KOPT-K1 (cell line): ENCODE data around the gene PICALM.
A peak's percentile ranks its signal among the peaks of the same experiment; 100 is the strongest.
"Not testable (repeated sequence)": the region's sequence is repeated elsewhere in the genome, so short reads cannot be mapped to it uniquely, and the experiment has no call there.

ENCODE experiments used
- H3K27ac ChIP-seq: fragments of 200-600 bp; sonication (generic); 2 replicates; pipeline ENCODE4 v1.5.1; 2016; ENCODE audit warnings: antibody characterized with exemption, mild to moderate bottlenecking, low read depth, low read length; ENCODE audit not compliant: poor library complexity, severe bottlenecking
- H3K36me3 ChIP-seq: fragments of 200-600 bp; sonication (generic); 2 replicates; pipeline ENCODE4 v1.5.1; 2017; ENCODE audit warnings: antibody characterized with exemption, mild to moderate bottlenecking, low read length, moderate library complexity; ENCODE audit not compliant: insufficient read depth
- H3K9me3 ChIP-seq: fragments of 200-600 bp; sonication (generic); 2 replicates; pipeline ENCODE4 v1.5.1; 2017; ENCODE audit warnings: antibody characterized with exemption, low read length, mild to moderate bottlenecking; ENCODE audit not compliant: insufficient read depth, poor library complexity, severe bottlenecking

PICALM gene

GRCh38 chr11:86097980-86098379 is 29.1 kb upstream of the PICALM start:
- Histone ChIP-seq H3K9me3 (no peaks in the 10 kb centered on the region), H3K27ac (no peak overlapping the region), H3K36me3 (no peaks in the 10 kb centered on the region)

- H3K36me3 ChIP-seq, result no peaks in the 10 kb centered on the region
- H3K27ac ChIP-seq, result no peak overlapping the region
- H3K9me3 ChIP-seq, result no peaks in the 10 kb centered on the region
Measured at GRCh38 chr11:86091566-86091965, 22.7 kb upstream of the PICALM start.

- Histone ChIP-seq H3K27ac (no peak overlapping the region), H3K9me3 (no peaks in the 10 kb centered on the region), H3K36me3 (no peaks in the 10 kb centered on the region)
Measured at GRCh38 chr11:86091086-86091485, 22.2 kb upstream of the PICALM start.

GRCh38 chr11:86089659-86090058 is 20.8 kb upstream of the PICALM start:
- Histone ChIP-seq H3K36me3 (no peaks in the 10 kb centered on the region), H3K9me3 (no peaks in the 10 kb centered on the region), H3K27ac (no peak overlapping the region)

GRCh38 chr11:86087688-86088087 is 18.8 kb upstream of the PICALM start:
- H3K9me3 ChIP-seq, H3K36me3 ChIP-seq, H3K27ac ChIP-seq: not testable (repeated sequence)

- Histone ChIP-seq H3K27ac (no peak overlapping the region), H3K9me3 (no peaks in the 10 kb centered on the region), H3K36me3 (no peaks in the 10 kb centered on the region)
Measured at GRCh38 chr11:86087256-86087655, 18.4 kb upstream of the PICALM start.

- no peaks in the 10 kb centered on the region for H3K9me3 ChIP-seq
- H3K27ac ChIP-seq, result no peak overlapping the region
- H3K36me3 ChIP-seq, result no peaks in the 10 kb centered on the region
Measured at GRCh38 chr11:86081455-86081854, 12.6 kb upstream of the PICALM start.

GRCh38 chr11:86079421-86079820 is 10.5 kb upstream of the PICALM start:
- no peaks in the 10 kb centered on the region for H3K9me3 ChIP-seq
- no peaks in the 10 kb centered on the region for H3K36me3 ChIP-seq

GRCh38 chr11:86073948-86074347 is 5.1 kb upstream of the PICALM start:
- Histone ChIP-seq H3K27ac (no peak overlapping the region), H3K36me3 (no peaks in the 10 kb centered on the region), H3K9me3 (no peaks in the 10 kb centered on the region)

More at GRCh38 chr11:86079421-86079820, 10.5 kb upstream of the PICALM start:
- no peak overlapping the region for H3K27ac ChIP-seq

GRCh38 chr11:86072211-86072610 is 3.3 kb upstream of the PICALM start:
- H3K27ac ChIP-seq, result no peak overlapping the region
- H3K36me3 ChIP-seq, result no peaks in the 10 kb centered on the region
- H3K9me3 ChIP-seq, result no peaks in the 10 kb centered on the region

GRCh38 chr11:86070142-86071056 is 1.5 kb upstream of the PICALM start:
- H3K9me3 ChIP-seq, result no peaks in the 10 kb centered on the region
- H3K27ac ChIP-seq, result peak overlapping the region; percentile 79
- no peaks in the 10 kb centered on the region for H3K36me3 ChIP-seq

GRCh38 chr11:86069408-86070101 is 671 bp upstream of the PICALM start:
- H3K36me3 ChIP-seq, result no peaks in the 10 kb centered on the region
- no peaks in the 10 kb centered on the region for H3K9me3 ChIP-seq
- peak overlapping the region; percentile 79 for H3K27ac ChIP-seq

- no peaks in the 10 kb centered on the region for H3K36me3 ChIP-seq
- peak overlapping the region; percentile 79 for H3K27ac ChIP-seq
- no peaks in the 10 kb centered on the region for H3K9me3 ChIP-seq
Measured at GRCh38 chr11:86068138-86068871, 579 bp downstream of the PICALM start.

GRCh38 chr11:86067851-86068137 is 1.1 kb downstream of the PICALM start:
- H3K27ac ChIP-seq, result peak overlapping the region; percentile 79
- H3K36me3 ChIP-seq, result no peaks in the 10 kb centered on the region
- no peaks in the 10 kb centered on the region for H3K9me3 ChIP-seq
